Activated B cell treated with CpG ODN at 0.5 μM for 24 hours (primary cell): ENCODE measurements around the gene ATRNL1. TPM values are rescaled to one million over a fixed set of nuclear protein-coding genes. Genes with fewer than 3 reads are reported as not detected.
A peak's percentile ranks its signal among the peaks of the same experiment; 100 is the strongest.

Source experiments
- ATAC-seq: fragments of 200-7000 bp; cut with Tn5 transposase; one replicate; pipeline ENCODE4 v1.10.0; 2021; ENCODE audit warnings: low read depth, mild to moderate bottlenecking, moderate library complexity
- CTCF ChIA-PET: fragments of 350-600 bp; sonication (Branson Sonifier 250); formaldehyde crosslinking; loops from one replicate; lab custom pipeline; 2021; ENCODE audit warnings: antibody characterized with exemption; lab: Charles Lee
- POLR2A ChIA-PET: fragments of 350-600 bp; sonication (Branson Sonifier 250); formaldehyde crosslinking; loops from one replicate; lab custom pipeline; 2021; ENCODE audit warnings: antibody characterized with exemption; lab: Charles Lee
- DNase-seq: peaks from one replicate; pipeline ENCODE4 v3.0.0; 2022
- H3K27ac Mint-ChIP-seq: one replicate; pipeline ENCODE4 v1.8.0; 2020; ENCODE audit warnings: mixed read lengths
- H3K27me3 Mint-ChIP-seq: one replicate; pipeline ENCODE4 v1.8.0; 2021; ENCODE audit warnings: mixed read lengths
- H3K36me3 Mint-ChIP-seq: one replicate; pipeline ENCODE4 v1.8.0; 2021; ENCODE audit warnings: low read depth, mixed read lengths
- H3K4me1 Mint-ChIP-seq: one replicate; pipeline ENCODE4 v1.8.0; 2021; ENCODE audit warnings: mixed read lengths
- H3K4me3 Mint-ChIP-seq: one replicate; pipeline ENCODE4 v1.8.0; 2020; ENCODE audit warnings: mild to moderate bottlenecking, mixed read lengths
- H3K9me3 Mint-ChIP-seq: one replicate; pipeline ENCODE4 v1.8.0; 2020; ENCODE audit warnings: mixed read lengths
- CTCF ChIP-seq: fragments of 200-600 bp; IDR thresholded peaks from one replicate; pipeline ENCODE4 v1.8.0; 2022; ENCODE audit warnings: antibody characterized with exemption, mild to moderate bottlenecking
- intact Hi-C: fragments of 100-400 bp; cut with micrococcal nuclease; formaldehyde crosslinking; loops from one replicate; pipeline ENCODE4 v1.15.1; 2024
- total RNA-seq: library from RNA; stranded (reverse); gene quantifications from 2 replicates; pipeline ENCODE4 v1.2.3, GENCODE V29; 2022

The ATRNL1 gene
- total RNA-seq, 1 donor from 2014 or later = 1.2 TPM

GRCh38 chr10:115091161-115091560 is 2.0 kb upstream of the ATRNL1 start:
- no peak overlapping the region for H3K4me3 Mint-ChIP-seq
- no peak for ATAC-seq
- H3K27ac Mint-ChIP-seq = no peak overlapping the region
- no peak for TF ChIP-seq CTCF
- intact Hi-C loops = loop anchor here (5.0 kb wide), 3 partner anchors 919 to 1409 kb away; partner anchors contain the start of genes CCDC186, DCLRE1A and NHLRC2
- POLR2A ChIA-PET = interaction anchor here (0.5 kb wide), 1 partner anchor 11 kb away, joined by 3 read pairs; no protein-coding TSS in a partner anchor
- H3K36me3 Mint-ChIP-seq = no peaks in the 10 kb centered on the region
- peaks cover 13% of the 10 kb centered on the region for H3K4me1 Mint-ChIP-seq
- CTCF ChIA-PET = no interaction called here
- H3K27me3 Mint-ChIP-seq = peaks cover 30% of the 10 kb centered on the region
- no peak for DNase-seq
- H3K9me3 Mint-ChIP-seq = peaks cover 2% of the 10 kb centered on the region

GRCh38 chr10:115092258-115092554 is 959 bp upstream of the ATRNL1 start:
- ATAC-seq (no peak), DNase-seq (no peak)
- ChIA-PET POLR2A (interaction anchor here (0.6 kb wide), 1 partner anchor 108 kb away, joined by 11 read pairs; no protein-coding TSS in a partner anchor), CTCF (no interaction called here)
- Mint-ChIP-seq H3K27ac (no peak overlapping the region), H3K27me3 (peaks cover 35% of the 10 kb centered on the region), H3K36me3 (no peaks in the 10 kb centered on the region), H3K4me3 (peak overlapping the region; percentile 85), H3K9me3 (no peaks in the 10 kb centered on the region), H3K4me1 (peaks cover 13% of the 10 kb centered on the region)
- TF ChIP-seq CTCF = no peak
- intact Hi-C loops = loop anchor here (1.0 to 5.0 kb wide), 4 partner anchors 154 to 1410 kb away; partner anchors contain the start of genes CCDC186, DCLRE1A, NHLRC2 and TRUB1

- peak overlapping the region; percentile 85 for H3K4me3 Mint-ChIP-seq
- peaks cover 13% of the 10 kb centered on the region for H3K4me1 Mint-ChIP-seq
- peak; percentile 60 for DNase-seq
- no peak overlapping the region for H3K27ac Mint-ChIP-seq
- intact Hi-C loops = loop anchor here (1.0 to 5.0 kb wide), 4 partner anchors 154 to 1410 kb away; partner anchors contain the start of genes CCDC186, DCLRE1A, NHLRC2 and TRUB1
- H3K36me3 Mint-ChIP-seq = no peaks in the 10 kb centered on the region
- ChIA-PET CTCF (no interaction called here), POLR2A (interaction anchor here (0.6 kb wide), 1 partner anchor 108 kb away, joined by 11 read pairs; no protein-coding TSS in a partner anchor)
- H3K27me3 Mint-ChIP-seq = peaks cover 35% of the 10 kb centered on the region
- no peak for TF ChIP-seq CTCF
- ATAC-seq = peak; percentile 84
- H3K9me3 Mint-ChIP-seq = no peaks in the 10 kb centered on the region
Measured at GRCh38 chr10:115092555-115093285, 445 bp upstream of the ATRNL1 start.

- DNase-seq = peak; percentile 28
- POLR2A ChIA-PET = no interaction called here
- Mint-ChIP-seq H3K4me1 (peaks cover 13% of the 10 kb centered on the region), H3K4me3 (peak overlapping the region; percentile 74), H3K27ac (no peak overlapping the region), H3K27me3 (peaks cover 35% of the 10 kb centered on the region), H3K9me3 (no peaks in the 10 kb centered on the region), H3K36me3 (no peaks in the 10 kb centered on the region)
- CTCF ChIA-PET = no interaction called here
- intact Hi-C loops = loop anchor here (5.0 kb wide), 3 partner anchors 922 to 1412 kb away; partner anchors contain the start of genes CCDC186, DCLRE1A and NHLRC2
- TF ChIP-seq CTCF = no peak
- peak; percentile 29 for ATAC-seq
Measured at GRCh38 chr10:115093776-115094408, 727 bp downstream of the ATRNL1 start.
